RWPE2 (cell line): ENCODE results near the gene PNPO.

Experiments
- ATAC-seq: fragments of 200-7000 bp; cut with Tn5 transposase; 3 replicates; pipeline ENCODE4 v1.9.1; 2021; ENCODE audit warnings: low read depth
- DNase-seq: peaks from one replicate; pipeline ENCODE4 v3.0.0-alpha.2; 2020; ENCODE audit warnings: low spot score
- H3K27ac ChIP-seq: fragments of 450-650 bp; 2 replicates; pipeline ENCODE4 v1.5.1; 2017; ENCODE audit warnings: mild to moderate bottlenecking; ENCODE audit not compliant: poor library complexity, severe bottlenecking
- H3K27me3 ChIP-seq: fragments of 250-450 bp; sonication (Bioruptor Pico); 2 replicates; pipeline ENCODE4 v1.5.1; 2021; ENCODE audit warnings: mild to moderate bottlenecking, moderate library complexity; ENCODE audit not compliant: insufficient read depth, poor library complexity, severe bottlenecking
- H3K36me3 ChIP-seq: fragments of 250-450 bp; sonication (Bioruptor Pico); 2 replicates; pipeline ENCODE4 v1.5.1; 2020; ENCODE audit warnings: low read depth, mild to moderate bottlenecking, moderate library complexity
- H3K4me1 ChIP-seq: fragments of 250-450 bp; sonication (Bioruptor Pico); 2 replicates; pipeline ENCODE4 v1.5.1; 2021; ENCODE audit warnings: mild to moderate bottlenecking, moderate library complexity; ENCODE audit not compliant: insufficient read depth, poor library complexity, severe bottlenecking
- H3K4me3 ChIP-seq: fragments of 250-450 bp; sonication (Bioruptor Pico); 2 replicates; pipeline ENCODE4 v1.5.1; 2021; ENCODE audit warnings: mild to moderate bottlenecking, moderate library complexity; ENCODE audit not compliant: severe bottlenecking
- H3K9me3 ChIP-seq: fragments of 250-450 bp; sonication (Bioruptor Pico); 2 replicates; pipeline ENCODE4 v1.5.1; 2021; ENCODE audit warnings: mild to moderate bottlenecking, moderate library complexity; ENCODE audit not compliant: severe bottlenecking
- TF ChIP-seq, protein P1 (sequence below): fragments of 450-650 bp; IDR thresholded peaks from one replicate; pipeline ENCODE4 v1.5.1; 2017; ENCODE audit warnings: mild to moderate bottlenecking, moderate library complexity; ENCODE audit not compliant: poor library complexity, severe bottlenecking

Gene PNPO

GRCh38 chr17:47997586-47997985 is 56.2 kb downstream of the PNPO start:
- Histone ChIP-seq H3K27ac (no peak overlapping the region), H3K9me3 (no peaks in the 10 kb centered on the region), H3K27me3 (no peaks in the 10 kb centered on the region), H3K36me3 (no peaks in the 10 kb centered on the region), H3K4me3 (no peak overlapping the region), H3K4me1 (peaks cover 6% of the 10 kb centered on the region)
- ATAC-seq (no peak), DNase-seq (no peak)
- TF ChIP-seq, protein P1, sequence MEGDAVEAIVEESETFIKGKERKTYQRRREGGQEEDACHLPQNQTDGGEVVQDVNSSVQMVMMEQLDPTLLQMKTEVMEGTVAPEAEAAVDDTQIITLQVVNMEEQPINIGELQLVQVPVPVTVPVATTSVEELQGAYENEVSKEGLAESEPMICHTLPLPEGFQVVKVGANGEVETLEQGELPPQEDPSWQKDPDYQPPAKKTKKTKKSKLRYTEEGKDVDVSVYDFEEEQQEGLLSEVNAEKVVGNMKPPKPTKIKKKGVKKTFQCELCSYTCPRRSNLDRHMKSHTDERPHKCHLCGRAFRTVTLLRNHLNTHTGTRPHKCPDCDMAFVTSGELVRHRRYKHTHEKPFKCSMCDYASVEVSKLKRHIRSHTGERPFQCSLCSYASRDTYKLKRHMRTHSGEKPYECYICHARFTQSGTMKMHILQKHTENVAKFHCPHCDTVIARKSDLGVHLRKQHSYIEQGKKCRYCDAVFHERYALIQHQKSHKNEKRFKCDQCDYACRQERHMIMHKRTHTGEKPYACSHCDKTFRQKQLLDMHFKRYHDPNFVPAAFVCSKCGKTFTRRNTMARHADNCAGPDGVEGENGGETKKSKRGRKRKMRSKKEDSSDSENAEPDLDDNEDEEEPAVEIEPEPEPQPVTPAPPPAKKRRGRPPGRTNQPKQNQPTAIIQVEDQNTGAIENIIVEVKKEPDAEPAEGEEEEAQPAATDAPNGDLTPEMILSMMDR, result no peak

DNA sequence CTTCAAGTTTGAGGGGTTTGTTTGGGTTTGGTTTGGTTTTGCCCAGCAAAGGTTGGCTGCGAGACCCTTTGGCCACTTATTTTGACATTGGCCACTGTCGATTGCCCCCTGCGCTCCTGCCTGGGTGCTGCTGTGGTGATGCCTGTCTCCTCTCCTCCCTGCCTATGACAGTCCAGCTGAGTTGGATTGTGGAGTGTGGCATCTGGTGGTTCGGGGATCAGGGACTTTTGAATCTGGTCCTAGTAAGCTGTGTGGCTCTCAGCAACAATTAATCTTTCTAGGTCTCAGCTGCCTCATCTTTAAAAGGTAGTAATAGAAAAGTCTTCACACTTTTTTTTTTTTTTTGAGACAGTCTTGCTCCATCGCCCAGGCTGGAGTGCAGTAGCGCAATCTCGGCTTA is 56.7 kb downstream of the PNPO start:
- no peak for ATAC-seq
- Histone ChIP-seq H3K4me1 (peaks cover 10% of the 10 kb centered on the region), H3K9me3 (no peaks in the 10 kb centered on the region), H3K27me3 (no peaks in the 10 kb centered on the region), H3K36me3 (no peaks in the 10 kb centered on the region), H3K27ac (no peak overlapping the region), H3K4me3 (no peak overlapping the region)
- TF ChIP-seq, protein P1, result no peak
- DNase-seq, result no peak
